ENCODE results near the gene UQCRC1. TPM values are rescaled to one million over a fixed set of nuclear protein-coding genes. Genes with fewer than 3 reads are reported as not detected.

The UQCRC1 gene
- total RNA-seq, 4 donors from 2014 or later = 579 to 974 (median 655) TPM

- peaks cover 5 to 16% (median 13%) of the 10 kb centered on the region in 4 donors for H3K4me1 ChIP-seq
- TF ChIP-seq CTCF (IDR thresholded peaks at IDR 0.05) = no peak
- TF ChIP-seq POLR2AphosphoS5 (IDR thresholded peaks at IDR 0.05) = no peak
- no peak for TF ChIP-seq EP300 (IDR thresholded peaks at IDR 0.05; ENCODE audit: low read depth)
- TF ChIP-seq POLR2A (IDR thresholded peaks at IDR 0.05) = no peak
- no peaks in the 10 kb centered on the region for H3K27me3 ChIP-seq
- H3K36me3 ChIP-seq = no peaks in the 10 kb centered on the region
- intact Hi-C loops (cut with DNase I; ENCODE audit: low total_unique reads) = no loop called here
- in situ Hi-C loops (cut with MboI; ENCODE audit: low pct_ligation_motif_present in 1 of 4, low pct_unique_long_range_greater_than_20kb in 1 of 4, low sequenced_read_pairs in 3 of 4) = no loop called here
- WGBS, 2 donors (ENCODE audit: low coverage in 1 of 2) = 70 to 83% methylated on average over 1 to 6 of the region's 6 CpGs
- no peak within 1 kb of the TSS for H3K27ac ChIP-seq
- no peak within 1 kb of the TSS for H3K4me3 ChIP-seq
- DNase-seq = no peak
- no peaks in the 10 kb centered on the region for H3K9me3 ChIP-seq
Observed at GRCh38 chr3:48563382-48563918, 46.0 kb downstream of the UQCRC1 start, which contains the start of gene UCN2. UCN2 (minus strand) TSS chr3:48563781; CDS start chr3:48563124, 657 bp downstream.

GRCh38 chr3:48562367-48563095, 46.9 kb downstream of the UQCRC1 start:
- H3K4me1 ChIP-seq = peaks cover 5 to 24% (median 16%) of the 10 kb centered on the region in 4 donors
- no peak for DNase-seq
- in situ Hi-C loops (cut with MboI; ENCODE audit: low pct_ligation_motif_present in 1 of 4, low pct_unique_long_range_greater_than_20kb in 1 of 4, low sequenced_read_pairs in 3 of 4) = no loop called here
- TF ChIP-seq CTCF (IDR thresholded peaks at IDR 0.05) (no peak), POLR2A (IDR thresholded peaks at IDR 0.05) (no peak), POLR2AphosphoS5 (IDR thresholded peaks at IDR 0.05) (no peak), EP300 (IDR thresholded peaks at IDR 0.05; ENCODE audit: low read depth) (no peak)
- intact Hi-C loops (cut with DNase I; ENCODE audit: low total_unique reads) = no loop called here
- no peaks in the 10 kb centered on the region for H3K27me3 ChIP-seq
- 88% methylated on average over 20 of the region's 20 CpGs; no CpG with 5 or more reads in 1 of the 2 donors for WGBS, 2 donors (ENCODE audit: low coverage in 1 of 2)
- no peak overlapping the region for H3K4me3 ChIP-seq
- no peaks in the 10 kb centered on the region for H3K9me3 ChIP-seq
- H3K36me3 ChIP-seq = no peaks in the 10 kb centered on the region
- no peak overlapping the region for H3K27ac ChIP-seq

- DNase-seq = peak; percentile 61
- intact Hi-C loops (cut with DNase I; ENCODE audit: low total_unique reads) = no loop called here
- in situ Hi-C loops (cut with MboI; ENCODE audit: low pct_ligation_motif_present in 1 of 4, low pct_unique_long_range_greater_than_20kb in 1 of 4, low sequenced_read_pairs in 3 of 4) = no loop called here
- Histone ChIP-seq H3K9me3 (no peaks in the 10 kb centered on the region), H3K27me3 (no peaks in the 10 kb centered on the region), H3K36me3 (no peaks in the 10 kb centered on the region), H3K4me3 (peak overlapping the region in 3 of 4 donors; percentile 7 to 29 (median 11)), H3K4me1 (peaks cover 8 to 33% (median 25%) of the 10 kb centered on the region in 4 donors), H3K27ac (peak overlapping the region; percentile 44 to 67 (median 50))
- TF ChIP-seq POLR2A (IDR thresholded peaks at IDR 0.05) = no peak
- peak in 1 of 5 experiments; percentile 9 for TF ChIP-seq CTCF (IDR thresholded peaks at IDR 0.05)
- no peak for TF ChIP-seq EP300 (IDR thresholded peaks at IDR 0.05; ENCODE audit: low read depth)
- TF ChIP-seq POLR2AphosphoS5 (IDR thresholded peaks at IDR 0.05) = no peak
- 49% methylated on average over 21 of the region's 21 CpGs; no CpG with 5 or more reads in 1 of the 2 donors for WGBS, 2 donors (ENCODE audit: low coverage in 1 of 2)
Observed at GRCh38 chr3:48561045-48561736, 48.3 kb downstream of the UQCRC1 start.

- no peaks in the 10 kb centered on the region for H3K36me3 ChIP-seq
- no peaks in the 10 kb centered on the region for H3K9me3 ChIP-seq
- TF ChIP-seq POLR2A (IDR thresholded peaks at IDR 0.05) (no peak), CTCF (IDR thresholded peaks at IDR 0.05) (no peak), POLR2AphosphoS5 (IDR thresholded peaks at IDR 0.05) (no peak)
- no peak for DNase-seq
- H3K27ac ChIP-seq = peak overlapping the region; percentile 44 to 67 (median 50)
- intact Hi-C loops (cut with DNase I; ENCODE audit: low total_unique reads) = no loop called here
- WGBS, 2 donors (ENCODE audit: low coverage in 1 of 2) = 19 to 25% methylated on average over 3 to 5 of the region's 5 CpGs
- in situ Hi-C loops (cut with MboI; ENCODE audit: low pct_ligation_motif_present in 1 of 4, low pct_unique_long_range_greater_than_20kb in 1 of 4, low sequenced_read_pairs in 3 of 4) = no loop called here
- H3K27me3 ChIP-seq = no peaks in the 10 kb centered on the region
- H3K4me3 ChIP-seq = peak overlapping the region in 3 of 4 donors; percentile 7 to 29 (median 11)
- peaks cover 11 to 38% (median 29%) of the 10 kb centered on the region in 4 donors for H3K4me1 ChIP-seq
Observed at GRCh38 chr3:48560648-48561018, 48.8 kb downstream of the UQCRC1 start.
